Measurements from ENCODE around the gene PPFIA3.
"Not testable (repeated sequence)": the region's sequence is repeated elsewhere in the genome, so short reads cannot be mapped to it uniquely, and the experiment has no call there.

PPFIA3 gene

DNA sequence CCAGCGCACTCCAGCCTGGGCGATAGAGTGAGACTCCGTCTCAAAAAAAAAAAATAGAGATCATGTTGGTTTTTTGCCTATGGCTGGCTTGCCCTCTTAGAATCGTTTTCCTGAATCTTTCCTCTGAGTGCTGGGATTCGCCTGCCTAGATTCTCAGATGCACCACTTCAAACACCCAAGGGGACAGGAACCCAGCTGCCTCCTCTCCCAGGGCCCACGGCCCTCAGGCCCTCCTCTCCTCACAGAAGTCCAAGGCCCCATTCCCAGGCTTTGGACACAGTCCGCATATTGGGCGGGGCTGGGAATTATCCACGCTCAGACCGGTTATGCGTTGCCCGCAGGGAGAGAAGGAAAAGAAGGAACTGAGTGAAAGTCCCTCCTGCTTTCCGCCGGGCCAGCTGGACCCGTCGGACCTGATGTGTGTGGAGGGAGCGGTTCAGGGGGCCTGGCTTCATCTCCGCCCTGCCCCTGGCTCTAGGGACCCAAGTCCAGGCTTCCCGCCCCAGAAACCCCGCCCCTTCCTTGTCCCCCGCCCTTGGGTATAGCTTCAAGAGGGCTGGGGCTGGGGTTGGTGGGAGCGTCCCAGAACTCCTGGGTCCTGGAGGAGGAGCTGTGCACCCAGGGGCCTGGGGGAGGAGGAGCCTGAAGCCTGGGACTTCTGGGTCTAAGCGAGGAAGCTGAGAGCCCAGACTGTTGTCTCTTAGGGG is 5.8 kb downstream of the PPFIA3 start:
- no peak for DNase-seq

DNA sequence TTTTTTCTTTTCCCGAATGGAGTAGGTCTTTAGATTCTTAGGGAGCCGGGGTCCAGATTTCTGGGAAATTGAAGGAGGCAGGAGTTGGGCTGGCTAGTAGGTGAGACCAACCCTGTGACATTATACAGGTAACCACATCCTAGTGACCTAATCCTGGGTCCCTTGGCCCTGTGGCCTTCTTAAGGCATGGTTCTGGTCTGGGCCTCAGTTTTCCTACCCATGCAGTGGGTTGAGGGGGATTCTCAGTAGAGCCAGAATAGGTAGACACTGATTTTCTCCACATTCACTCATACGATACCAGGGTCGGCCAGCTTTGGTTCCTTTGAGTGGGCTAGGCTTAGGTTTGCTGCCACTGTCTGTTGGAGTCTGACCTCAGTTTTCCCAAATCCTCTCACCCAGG is 7.2 kb downstream of the PPFIA3 start:
- no peak for DNase-seq

DNA sequence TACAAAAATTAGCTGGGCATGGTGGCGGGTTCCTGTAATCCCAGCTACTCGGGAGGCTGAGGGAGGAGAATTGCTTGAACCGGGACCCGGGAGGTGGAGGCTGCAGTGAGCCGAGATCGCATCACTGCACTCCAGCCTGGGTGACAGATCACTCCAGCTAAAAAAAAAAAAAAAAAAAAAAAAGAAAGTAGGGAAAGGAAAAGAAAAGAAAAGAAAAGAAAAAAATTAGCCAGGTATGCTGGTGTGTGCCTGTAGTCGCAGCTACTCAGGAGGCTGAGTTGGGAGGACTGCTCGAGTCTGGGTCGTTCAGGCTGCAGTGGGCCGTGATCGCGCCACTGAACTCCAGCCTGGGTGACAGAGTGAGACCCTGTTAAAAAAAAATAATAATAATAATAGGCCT is 7.9 kb downstream of the PPFIA3 start:
- DNase-seq: not testable (repeated sequence)

DNA sequence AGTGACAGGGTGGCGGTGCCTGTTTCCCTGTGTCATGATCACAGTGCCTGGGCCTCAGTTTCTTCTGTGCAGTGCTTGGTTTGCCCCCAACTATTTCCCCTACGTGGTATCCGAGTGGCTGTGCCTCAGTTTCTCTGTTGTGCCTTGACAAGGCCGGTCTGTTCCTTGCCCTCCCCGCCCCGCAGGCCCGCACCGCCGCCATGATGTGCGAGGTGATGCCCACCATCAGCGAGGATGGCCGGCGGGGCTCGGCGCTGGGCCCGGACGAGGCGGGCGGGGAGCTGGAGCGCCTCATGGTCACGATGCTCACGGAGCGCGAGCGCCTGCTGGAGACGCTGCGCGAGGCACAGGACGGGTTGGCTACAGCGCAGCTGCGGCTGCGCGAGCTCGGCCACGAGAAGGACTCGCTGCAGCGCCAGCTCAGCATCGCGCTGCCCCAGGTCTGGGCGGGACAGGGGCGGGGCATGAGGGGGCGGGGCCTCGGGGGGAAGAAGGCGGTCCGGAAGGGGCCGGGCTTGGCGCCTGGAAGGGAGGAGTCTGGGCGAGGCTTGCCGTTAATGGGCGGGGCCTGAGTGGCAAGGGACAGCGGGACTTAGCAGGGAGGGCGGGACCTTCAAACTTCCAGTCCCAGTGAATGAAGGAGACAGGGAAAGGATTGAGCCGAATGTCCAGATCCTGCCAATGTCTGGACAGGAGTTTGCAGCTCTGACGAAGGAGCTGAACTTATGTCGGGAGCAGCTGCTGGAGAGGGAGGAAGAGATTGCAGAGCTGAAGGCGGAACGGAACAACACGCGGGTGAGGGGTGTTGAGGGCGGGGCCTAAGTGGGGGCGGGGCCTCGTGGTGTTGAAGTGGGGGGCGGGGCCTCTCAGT is 8.6 kb downstream of the PPFIA3 start:
- peak; percentile 97 for DNase-seq

DNA sequence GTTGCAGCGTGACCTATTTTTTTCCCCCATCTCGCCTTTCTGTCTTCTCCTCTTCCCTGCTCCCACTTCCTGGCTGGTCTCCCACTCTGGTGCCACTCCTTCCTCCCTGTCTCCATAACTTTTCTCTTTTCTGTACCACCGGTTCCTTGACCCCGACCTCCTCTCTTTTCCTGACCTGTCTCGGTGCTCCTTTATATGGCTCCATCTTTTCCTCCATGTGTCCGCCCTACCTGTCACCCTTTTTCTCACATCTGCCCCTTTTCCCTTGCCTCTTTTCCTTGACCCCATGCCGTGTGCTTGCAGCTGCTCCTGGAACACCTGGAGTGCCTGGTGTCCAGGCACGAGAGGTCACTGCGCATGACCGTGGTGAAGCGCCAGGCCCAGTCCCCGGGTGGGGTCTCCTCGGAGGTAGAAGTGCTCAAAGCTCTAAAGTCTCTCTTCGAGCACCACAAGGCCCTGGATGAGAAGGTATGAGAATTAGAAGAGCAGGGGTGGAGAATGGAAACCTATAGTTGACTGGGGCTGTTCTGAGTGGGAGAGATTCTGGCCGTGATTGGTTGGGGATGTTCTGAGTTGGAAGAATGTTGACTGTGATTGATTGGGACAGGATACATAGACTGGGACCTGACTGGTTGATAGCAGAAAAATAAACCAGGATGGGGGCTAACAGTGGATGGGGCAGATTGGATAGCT is 9.3 kb downstream of the PPFIA3 start:
- DNase-seq: no peak

DNA sequence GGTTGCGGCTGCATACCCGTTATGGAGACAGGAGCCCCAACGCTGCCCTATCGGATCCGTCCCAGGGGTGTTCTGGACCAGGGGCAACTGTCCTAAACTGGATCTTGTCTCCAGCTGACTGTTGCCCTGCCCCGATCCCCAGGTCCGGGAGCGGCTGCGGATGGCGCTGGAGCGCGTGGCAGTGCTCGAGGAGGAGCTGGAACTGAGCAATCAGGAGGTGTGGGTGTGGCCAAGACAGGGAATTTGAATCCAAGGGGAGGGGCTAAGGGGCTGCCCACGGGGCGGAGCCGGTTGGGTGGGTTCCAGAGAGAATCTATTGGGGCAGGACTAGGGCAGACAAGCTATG is 9.9 kb downstream of the PPFIA3 start:
- DNase-seq: no peak

DNA sequence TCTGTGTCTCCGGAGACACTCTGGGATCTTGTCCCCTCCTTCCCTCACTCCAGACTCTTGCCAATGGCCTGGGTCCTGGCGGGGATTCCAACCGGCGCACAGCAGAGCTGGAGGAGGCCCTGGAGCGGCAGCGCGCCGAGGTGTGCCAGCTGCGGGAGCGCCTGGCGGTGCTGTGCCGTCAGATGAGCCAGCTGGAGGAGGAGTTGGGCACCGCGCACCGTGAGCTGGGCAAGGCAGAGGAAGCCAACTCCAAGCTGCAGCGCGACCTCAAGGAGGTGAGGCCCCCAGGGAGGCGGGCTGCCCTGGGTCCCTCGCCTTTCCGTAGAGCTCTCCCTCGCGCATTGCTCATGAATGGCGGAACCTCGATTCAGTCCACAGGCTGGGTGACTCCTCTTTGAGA is 11.0 kb downstream of the PPFIA3 start:
- no peak for DNase-seq

DNA sequence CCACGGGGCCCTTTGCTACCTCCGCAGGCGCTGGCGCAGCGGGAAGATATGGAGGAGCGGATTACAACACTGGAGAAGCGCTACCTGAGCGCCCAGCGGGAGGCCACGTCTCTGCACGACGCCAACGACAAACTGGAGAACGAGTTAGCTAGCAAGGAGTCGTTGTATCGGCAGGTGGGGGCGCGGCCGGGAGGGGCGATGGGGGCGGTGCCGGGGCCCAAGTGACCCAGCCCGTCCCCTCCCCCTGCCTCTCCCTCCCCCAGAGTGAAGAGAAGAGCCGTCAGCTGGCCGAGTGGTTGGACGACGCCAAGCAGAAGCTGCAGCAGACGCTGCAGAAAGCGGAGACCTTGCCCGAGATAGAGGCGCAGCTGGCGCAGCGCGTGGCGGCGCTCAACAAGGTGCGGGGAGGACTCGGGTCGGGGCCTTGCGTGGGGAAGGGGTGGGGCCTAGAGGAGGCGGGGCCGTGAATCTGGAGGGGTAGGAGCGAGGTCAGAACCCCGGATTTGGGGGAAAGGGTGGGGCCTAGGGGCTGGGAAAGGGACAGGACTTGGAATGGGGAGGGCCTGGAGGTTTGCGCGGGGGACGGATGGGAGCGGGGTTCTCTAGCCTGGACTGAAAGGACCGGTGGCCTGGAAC is 13.7 kb downstream of the PPFIA3 start:
- peak; percentile 51 for DNase-seq

DNA sequence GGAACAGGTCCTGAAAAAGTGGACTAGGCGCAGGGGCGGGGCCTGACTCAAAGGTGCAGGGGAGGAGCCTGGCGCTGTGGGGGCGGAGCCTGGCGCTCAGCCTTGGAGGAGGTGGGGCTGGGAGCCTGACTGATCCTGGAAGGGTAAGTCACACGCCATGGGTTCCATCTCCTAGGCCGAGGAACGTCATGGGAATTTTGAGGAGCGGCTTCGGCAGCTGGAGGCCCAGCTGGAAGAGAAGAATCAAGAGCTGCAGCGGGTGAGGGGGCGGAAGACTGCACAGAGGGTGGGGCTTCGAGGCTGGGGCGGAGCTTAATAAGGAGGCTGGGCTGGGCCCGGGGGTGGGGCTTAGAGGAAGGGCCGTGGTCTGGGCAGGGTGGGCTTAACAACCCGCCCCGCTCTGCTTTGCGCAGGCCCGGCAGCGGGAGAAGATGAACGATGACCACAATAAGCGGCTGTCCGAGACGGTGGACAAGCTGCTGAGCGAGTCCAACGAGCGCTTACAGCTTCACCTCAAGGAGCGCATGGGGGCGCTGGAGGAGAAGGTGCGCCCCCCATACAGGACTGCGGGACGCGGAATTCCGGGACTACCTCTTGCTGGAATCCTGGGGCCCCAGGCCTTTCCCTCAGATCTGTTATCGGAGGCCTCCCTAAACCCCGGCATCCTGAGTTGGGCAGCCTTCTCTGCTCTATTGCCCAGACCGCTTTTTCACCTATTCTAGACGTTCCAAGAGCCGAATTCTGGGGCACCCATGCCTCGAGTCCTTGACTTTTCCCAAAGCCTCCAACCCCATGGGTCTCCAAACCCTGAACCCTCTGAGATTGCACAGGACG is 14.5 kb downstream of the PPFIA3 start:
- peak; percentile 60 for DNase-seq

DNA sequence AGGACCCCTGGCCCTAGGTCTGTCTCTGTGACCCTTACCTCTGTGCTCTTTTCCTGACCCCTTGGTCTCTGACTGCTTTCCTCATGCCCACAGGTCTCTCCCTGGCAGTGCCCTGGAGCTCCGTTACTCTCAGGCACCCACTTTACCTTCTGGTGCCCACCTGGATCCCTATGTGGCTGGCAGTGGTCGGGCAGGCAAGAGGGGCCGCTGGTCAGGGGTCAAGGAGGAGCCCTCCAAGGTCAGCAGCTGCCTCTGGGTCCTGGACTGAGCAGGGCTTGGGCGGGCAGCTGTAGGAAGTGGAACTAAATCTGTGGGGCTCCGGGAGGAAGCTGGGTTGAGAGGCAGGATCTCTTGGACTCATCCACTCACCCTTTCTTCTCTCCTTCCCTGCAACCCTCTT is 16.3 kb downstream of the PPFIA3 start:
- DNase-seq: no peak

DNA sequence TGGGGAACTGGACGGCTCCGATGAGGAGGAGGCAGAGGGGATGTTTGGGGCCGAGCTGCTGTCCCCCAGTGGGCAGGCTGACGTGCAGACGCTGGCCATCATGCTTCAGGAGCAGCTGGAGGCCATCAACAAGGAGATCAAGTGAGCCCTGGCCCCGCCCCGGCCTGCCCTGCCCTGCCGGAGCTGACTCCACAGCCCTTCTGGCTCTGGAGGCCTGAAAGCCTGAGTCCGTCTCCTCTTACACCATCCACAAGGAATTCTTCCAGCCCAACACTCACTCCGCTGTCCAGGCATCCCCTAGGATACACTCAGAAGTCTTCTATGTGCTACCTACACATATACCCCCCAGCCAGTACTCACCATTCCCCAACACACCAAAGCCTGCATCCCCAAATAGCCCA is 17.4 kb downstream of the PPFIA3 start:
- no peak for DNase-seq

DNA sequence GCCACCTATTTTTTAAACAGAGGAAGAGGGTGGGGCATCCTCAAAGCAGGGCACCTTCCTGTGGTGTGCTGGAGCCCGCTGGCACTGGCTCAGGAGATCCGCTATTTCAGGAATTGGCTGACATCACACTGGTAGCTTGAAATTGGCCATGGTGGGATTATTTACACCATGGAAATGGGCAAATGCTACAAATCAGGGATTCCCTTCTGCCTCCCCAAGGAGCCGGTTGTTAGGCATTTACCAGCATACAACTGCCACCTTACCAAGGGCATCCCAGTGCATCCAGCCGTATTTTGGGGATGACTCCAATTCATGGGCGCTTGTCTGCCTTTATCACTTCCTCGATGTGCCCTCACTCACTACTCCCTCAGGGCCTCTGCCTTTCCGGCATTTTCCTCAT is 21.6 kb downstream of the PPFIA3 start:
- no peak for DNase-seq

DNA sequence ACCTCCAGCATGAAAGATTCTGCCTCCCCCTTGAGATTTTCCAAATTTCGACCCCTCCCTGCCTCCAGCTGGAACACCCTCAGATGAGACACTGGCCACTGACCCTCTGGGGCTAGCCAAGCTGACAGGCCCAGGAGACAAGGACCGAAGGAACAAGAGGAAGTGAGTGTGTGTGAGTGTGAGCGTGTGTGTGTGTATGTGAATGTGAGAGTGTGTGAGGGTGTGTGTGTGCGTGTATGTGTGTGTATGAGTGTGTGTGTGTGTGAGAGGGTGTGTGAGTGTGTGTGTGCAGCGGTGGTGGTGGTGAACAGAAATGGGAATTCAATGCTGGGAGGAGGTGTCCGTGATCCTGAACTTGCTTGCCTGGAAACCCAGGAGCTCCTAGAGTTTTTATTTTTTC is 22.0 kb downstream of the PPFIA3 start:
- DNase-seq: no peak

DNA sequence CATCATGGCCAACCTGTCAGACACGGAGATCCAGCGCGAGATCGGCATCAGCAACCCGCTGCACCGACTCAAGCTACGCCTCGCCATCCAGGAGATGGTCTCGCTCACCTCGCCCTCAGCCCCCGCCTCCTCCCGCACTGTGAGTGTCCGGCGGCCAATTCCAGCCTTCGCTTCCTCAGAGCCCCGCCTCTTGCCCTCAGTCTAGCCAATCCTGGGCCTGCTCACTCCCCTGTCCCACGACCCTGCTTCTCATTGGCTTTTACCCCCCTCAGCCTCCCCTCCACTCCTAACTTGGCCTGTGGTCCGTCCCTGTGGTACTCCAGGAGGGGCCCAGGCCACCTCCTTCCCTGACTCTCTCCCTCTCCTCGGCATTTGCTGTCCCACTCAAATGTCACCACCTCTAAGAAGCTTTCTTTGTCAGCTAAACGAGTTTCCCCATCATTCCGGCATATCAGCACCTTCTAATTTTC is 23.6 kb downstream of the PPFIA3 start:
- DNase-seq: peak; percentile 66

DNA sequence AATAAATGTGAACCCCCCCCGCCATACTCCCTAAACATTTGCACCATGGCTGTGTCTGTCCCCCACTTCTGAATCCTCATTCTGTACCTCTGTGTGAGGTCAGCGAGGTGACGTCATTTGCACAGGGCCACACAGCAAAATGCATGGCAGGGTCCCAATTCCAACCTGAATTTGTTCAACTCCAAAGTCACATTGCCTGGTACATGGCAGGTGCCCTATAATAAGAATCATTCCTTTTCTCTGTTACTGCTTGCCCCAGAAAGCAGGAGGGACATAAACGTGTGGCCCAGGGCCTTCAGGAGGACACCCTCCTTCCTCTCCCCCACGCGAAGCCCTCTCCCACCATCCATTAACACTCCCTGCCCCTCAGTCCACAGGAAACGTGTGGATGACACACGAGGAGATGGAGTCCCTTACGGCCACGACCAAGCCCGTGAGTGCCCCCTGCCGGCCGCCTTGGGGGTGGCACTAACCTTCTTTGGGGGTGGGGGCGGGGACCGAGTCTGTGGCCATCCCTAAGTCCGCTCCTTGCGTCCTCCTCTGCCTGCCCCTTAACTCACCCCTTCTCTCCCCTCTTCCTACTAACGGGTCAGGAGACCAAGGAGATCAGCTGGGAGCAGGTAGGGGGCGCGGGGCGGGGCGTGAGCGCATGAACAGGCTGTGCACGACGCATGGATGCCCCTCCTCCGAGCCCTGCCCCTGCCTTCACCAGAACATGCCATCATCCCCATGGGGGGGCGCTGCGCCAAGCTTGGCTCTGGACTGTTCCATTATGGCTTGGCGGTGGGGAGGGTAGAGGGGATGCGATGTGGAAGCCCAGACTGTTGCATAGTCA is 26.4 kb downstream of the PPFIA3 start:
- peak; percentile 78 for DNase-seq

DNA sequence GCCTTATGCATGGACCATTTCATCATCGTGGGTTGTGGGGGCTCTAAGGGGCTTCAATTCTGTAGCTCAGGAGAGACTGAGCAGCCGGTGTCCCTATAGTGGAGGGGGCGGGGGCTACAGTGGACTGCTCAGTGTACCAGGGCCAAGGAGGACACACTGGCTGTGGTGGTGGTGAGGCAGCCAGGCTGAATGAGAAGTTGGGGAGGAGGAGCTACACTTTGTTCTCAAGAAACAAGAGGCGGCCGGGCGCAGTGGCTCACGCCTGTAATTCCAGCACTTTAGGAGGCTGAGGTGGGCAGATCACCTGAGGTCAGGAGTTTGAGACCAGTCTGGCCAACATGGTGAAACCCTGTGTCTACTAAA is 27.0 kb downstream of the PPFIA3 start:
- not testable (repeated sequence) for DNase-seq

DNA sequence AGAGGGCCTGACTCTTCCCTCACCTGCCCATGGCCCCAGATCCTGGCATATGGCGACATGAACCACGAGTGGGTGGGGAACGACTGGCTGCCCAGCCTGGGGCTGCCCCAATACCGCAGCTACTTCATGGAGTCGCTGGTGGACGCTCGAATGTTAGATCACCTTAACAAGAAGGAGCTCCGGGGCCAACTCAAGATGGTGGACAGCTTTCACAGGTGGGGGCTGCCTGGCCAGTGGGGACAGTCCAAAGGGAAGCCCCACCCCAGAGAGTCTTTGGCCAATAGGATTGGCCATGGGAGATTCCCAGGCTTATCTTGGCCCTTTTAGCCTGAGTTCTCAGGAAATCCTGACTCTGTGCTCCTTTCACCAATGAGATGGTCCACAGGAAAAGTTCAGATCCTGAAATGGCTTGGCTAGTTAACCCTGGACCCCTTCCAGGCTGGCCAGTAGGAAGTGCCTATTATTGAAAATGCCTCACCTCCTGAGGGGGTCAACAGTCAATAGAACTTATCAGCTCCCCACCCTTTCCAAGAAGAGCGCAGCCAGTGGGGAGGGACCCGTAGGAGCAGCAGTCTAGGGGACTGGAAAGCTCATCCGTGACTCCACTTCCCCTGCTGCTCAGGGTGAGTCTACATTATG is 28.8 kb downstream of the PPFIA3 start:
- no peak for DNase-seq

DNA sequence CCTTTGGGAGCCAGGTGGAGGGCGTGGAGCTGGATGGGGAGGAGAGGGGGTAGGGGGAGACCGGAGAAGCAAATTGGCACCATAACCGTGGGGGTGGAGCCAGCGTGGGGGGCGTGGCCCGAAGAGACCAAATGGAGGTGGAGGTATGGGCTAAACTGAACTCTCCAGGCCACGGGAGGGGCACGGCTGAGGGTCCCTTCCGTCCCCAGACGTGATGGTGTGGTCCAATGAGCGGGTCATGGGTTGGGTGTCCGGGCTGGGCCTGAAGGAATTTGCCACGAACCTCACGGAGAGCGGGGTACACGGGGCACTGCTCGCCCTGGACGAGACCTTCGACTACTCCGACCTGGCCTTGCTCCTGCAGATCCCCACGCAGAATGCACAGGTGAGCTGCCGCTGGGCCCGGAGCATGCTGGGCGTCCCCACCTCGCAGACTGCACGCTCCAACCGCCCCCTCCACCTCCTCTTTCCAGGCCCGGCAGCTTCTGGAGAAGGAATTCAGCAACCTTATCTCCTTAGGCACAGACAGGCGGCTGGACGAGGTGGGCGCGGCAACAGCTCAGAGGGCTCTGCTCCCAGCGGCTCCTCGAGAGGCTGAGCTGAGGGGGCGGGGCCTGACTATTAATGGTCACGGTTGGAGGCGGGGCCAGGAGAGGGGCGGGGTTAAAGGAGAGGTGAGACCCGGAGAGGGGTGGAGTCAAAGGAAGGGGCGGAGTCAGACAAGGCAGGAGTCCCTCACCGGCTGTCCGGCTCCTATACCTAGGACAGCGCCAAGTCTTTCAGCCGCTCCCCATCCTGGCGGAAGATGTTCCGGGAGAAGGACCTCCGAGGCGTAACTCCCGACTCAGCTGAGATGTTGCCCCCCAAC is 29.7 kb downstream of the PPFIA3 start:
- peak; percentile 87 for DNase-seq

DNA sequence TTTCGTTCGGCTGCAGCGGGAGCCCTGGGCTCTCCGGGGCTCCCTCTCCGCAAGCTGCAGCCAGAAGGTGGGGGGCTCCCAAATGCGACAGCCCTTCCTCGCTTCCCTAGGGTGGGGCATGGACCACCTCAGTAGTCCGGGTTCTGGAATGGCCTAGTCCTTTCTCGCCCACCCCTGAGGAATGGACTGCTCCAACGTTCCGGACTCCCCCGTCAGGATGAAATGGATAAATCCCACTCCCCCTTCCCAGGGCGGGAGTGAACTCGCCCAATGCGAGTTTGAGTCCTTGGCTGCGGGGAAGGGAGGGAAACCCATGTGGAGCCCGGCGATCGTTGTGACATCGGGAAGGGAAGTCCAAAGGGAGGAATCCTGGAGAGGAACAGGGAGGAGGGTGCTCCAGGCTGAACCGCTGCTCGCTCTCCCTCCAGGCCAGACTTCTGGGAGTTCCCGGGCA is 30.3 kb downstream of the PPFIA3 start:
- DNase-seq: no peak
